A549 treated with CORT108297 at 1 μM for 4 hours (cell line): Measurements from ENCODE around the gene NQO1. TPM values are rescaled to one million over a fixed set of nuclear protein-coding genes. Genes with fewer than 3 reads are reported as not detected.

Source experiments
- total RNA-seq: library from RNA; stranded (reverse); fragments of 200-300 nt; extraction: Qiagen RNA extraction; gene quantifications from 5 replicates; pipeline ENCODE4 v1.2.3, GENCODE V29; 2022

Gene NQO1
- 2,487 to 2,718 TPM (median 2,575 TPM) in 5 replicates for total RNA-seq

DNA sequence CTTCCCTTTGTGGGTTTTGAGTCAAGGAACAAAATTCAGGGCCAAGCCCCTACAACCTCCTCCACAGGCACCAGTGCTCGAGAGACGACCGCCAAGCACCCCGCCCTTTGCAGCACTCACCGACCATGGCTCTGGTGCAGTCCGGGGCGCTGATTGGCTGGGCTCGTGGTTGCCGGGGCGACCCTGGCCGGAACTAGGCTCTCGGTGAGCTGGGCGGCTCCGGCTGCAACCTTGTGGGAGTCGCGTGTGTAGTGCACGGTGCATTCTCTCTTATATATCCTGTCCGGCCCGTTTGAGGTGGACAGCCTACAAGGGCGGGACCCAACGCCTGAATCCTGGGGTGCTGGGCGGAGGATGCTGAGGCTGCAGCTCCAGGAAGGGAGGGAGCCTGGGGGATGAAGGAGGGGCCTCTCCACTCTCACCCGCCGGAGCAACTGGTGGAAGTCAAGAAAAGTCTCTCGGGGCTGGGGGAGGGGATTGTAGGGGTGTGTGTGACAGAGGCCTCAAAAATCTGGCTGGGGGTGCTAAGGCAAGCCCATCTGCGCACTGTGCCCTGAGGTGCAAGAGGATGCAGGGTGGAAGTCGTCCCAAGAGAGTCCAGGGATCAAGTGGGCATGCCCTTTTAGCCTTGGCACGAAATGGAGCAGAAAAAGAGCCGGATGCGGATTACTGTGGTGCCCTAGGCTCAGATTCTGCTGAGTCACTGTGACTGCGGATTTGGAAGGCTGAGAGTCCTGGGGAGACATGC is at the start of gene NQO1:
TSS of gene NQO1 (minus strand) at position 248 of the 748 bp plus-strand sequence. CDS start at position 127, 121 bp downstream.

DNA sequence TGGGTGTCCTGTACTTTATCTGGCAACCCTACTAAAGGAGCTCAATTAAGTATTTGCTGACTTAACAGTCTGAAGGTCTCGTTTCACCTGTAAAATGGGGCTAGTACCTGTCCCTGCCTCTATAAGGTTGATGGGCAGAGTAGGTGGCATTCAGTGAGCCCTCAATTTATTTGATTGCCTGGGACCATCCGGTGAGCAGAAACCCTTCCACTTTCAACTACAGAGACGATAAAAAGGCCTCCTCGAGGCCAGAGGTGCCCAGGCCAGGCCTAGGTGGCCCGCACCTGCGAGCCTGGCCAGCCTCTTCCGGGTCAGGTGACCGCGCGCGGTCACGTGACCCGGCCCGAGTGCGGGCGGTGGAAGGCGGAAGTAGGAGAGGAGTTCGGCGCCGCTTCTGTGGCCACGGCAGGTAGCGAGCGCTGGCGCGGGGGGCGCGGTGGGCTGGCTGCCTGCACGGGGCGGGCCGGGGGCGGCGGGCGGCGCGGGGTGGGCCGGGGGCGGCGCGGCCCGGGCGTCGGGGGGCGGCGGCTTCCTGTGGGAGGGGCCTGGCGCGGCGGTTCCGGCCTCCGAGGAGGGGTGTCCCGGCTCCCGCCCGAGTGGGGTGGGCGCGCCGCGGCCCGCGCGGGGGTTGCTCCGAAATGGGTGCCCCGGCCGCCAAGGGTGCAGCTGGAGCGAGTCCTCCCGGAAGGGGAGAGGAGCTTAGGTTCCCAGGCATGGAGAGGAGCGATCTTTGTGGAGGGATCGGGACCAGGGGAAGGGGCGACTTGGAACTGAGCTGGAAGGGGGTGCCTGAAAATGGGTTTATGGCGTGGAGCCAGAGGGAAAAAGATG is 35.8 kb upstream of the NQO1 start, which contains the start of gene WWP2:
TSS of gene WWP2 (plus strand) at position 350 of the 831 bp plus-strand sequence. CDS start 24,679 bp downstream, outside the sequence.

DNA sequence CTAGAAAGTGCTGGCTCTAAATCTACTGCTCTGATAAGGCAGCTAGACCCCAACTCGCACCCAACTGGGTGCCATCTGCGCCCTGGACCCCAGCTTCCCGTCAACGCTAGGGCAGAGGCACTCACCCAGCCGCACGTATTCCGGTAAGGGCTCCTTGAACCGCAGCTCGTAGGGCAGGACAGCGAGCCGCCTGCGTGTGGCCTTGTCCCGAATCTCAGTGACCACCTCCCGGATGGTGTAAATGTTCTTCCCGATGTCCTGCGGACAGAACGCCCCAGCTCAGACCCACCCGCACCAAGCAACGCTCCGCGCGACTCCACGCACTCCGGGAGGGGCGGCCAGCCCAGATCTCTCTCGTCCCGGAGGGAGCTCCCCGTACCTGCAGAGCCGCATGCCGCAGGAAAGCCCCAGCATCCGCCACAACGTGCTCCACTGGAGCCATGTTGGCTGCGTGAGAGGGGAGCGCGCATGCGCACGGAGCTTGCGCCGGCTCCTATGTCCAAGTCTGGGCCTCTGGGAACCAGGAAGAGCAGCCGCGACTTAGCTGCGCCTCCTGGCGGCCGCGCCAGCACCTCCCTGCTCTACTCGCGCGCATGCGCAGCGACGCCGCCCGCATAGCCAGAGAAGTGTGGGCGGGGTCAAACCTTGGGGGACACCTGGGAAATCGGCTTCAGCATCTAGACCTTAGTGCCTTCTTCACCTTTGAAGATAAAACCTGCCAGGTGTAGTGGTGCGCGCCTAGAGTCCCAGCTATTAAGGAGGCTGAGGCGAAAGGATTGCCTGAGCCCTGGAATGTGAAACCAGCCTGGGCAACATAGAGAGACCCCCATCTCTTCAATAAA is 28.3 kb upstream of the NQO1 start, which contains the start of gene NOB1:
TSS of gene NOB1 (minus strand) at position 458 of the 842 bp plus-strand sequence. CDS start at position 442, 16 bp downstream.

Other genes starting within 250 kb of the NQO1 start
- 4.3 to 8.2 TPM (median 6.3 TPM) in 5 replicates for gene NFAT5, start 160.6 kb downstream of the NQO1 start, total RNA-seq
- gene NOB1, start 28.4 kb upstream of the NQO1 start, total RNA-seq: 113 to 129 TPM (median 119 TPM) in 5 replicates
- 19.2 to 23.3 TPM (median 22.3 TPM) in 5 replicates for gene WWP2, start 35.8 kb upstream of the NQO1 start, total RNA-seq
- 0.06 to 0.22 TPM (median 0.07 TPM) in 4 of 5 replicates, not detected in the other for gene CLEC18A, start 224.8 kb upstream of the NQO1 start, total RNA-seq